ENCODE data around the gene SPNS3. TPM values are rescaled to one million over a fixed set of nuclear protein-coding genes. Genes with fewer than 3 reads are reported as not detected.

Gene SPNS3
- total and polyA plus RNA-seq, 2 donors (not counting 3 experiments of a cell fraction or from before 2014, with no cell fraction given) = 0.18 to 0.66 TPM

- no TSS peak for BruUV-seq (replicated peaks)
- CTCF ChIA-PET = no interaction called here
- POLR2A ChIA-PET = no interaction called here
Observed at GRCh38 chr17:4506175-4506813, 72.6 kb downstream of the SPNS3 start.

More at GRCh38 chr17:4506175-4506813, 72.6 kb downstream of the SPNS3 start:
- peaks cover 0 to 12% of the 10 kb centered on the region in 2 experiments for H3K36me3 ChIP-seq (ENCODE audit: control insufficient read depth in 2 of 2, extremely low read depth in 1 of 2, insufficient read depth in 2 of 2, low read length in 2 of 2)
- H3K27ac ChIP-seq (ENCODE audit: insufficient read depth, low read depth, low read length) = no peak overlapping the region
- FAIRE-seq = no peak
- H3K4me2 ChIP-seq (ENCODE audit: insufficient read depth, low read length) = no peak overlapping the region
- TF ChIP-seq EZH2 (IDR thresholded peaks at IDR 0.05; ENCODE audit: borderline replicate concordance, low read depth, low read length, severe bottlenecking) (no peak), FOS (IDR thresholded peaks at IDR 0.05; ENCODE audit: borderline replicate concordance, insufficient read depth, low read length) (no peak), GATA2 (IDR thresholded peaks at IDR 0.05; ENCODE audit: insufficient read depth, insufficient read length, low read depth, low read length) (no peak), POLR2AphosphoS5 (IDR thresholded peaks at IDR 0.05; ENCODE audit: insufficient read depth, low read depth, low read length) (no peak), MYC (IDR thresholded peaks at IDR 0.05; ENCODE audit: low read depth, low read length) (no peak), POLR2A (IDR thresholded peaks at IDR 0.05; ENCODE audit: low read depth, low read length) (no peak), JUN (IDR thresholded peaks at IDR 0.05; ENCODE audit: borderline replicate concordance, insufficient read depth, insufficient read length, low read depth) (no peak)
- TF ChIP-seq, protein P1, sequence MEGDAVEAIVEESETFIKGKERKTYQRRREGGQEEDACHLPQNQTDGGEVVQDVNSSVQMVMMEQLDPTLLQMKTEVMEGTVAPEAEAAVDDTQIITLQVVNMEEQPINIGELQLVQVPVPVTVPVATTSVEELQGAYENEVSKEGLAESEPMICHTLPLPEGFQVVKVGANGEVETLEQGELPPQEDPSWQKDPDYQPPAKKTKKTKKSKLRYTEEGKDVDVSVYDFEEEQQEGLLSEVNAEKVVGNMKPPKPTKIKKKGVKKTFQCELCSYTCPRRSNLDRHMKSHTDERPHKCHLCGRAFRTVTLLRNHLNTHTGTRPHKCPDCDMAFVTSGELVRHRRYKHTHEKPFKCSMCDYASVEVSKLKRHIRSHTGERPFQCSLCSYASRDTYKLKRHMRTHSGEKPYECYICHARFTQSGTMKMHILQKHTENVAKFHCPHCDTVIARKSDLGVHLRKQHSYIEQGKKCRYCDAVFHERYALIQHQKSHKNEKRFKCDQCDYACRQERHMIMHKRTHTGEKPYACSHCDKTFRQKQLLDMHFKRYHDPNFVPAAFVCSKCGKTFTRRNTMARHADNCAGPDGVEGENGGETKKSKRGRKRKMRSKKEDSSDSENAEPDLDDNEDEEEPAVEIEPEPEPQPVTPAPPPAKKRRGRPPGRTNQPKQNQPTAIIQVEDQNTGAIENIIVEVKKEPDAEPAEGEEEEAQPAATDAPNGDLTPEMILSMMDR (IDR thresholded peaks at IDR 0.05; ENCODE audit: extremely low read depth in 1 of 2, insufficient read depth in 1 of 2, low read depth in 1 of 2, low read length in 2 of 2) = no peak
- TF ChIP-seq, protein P2, sequence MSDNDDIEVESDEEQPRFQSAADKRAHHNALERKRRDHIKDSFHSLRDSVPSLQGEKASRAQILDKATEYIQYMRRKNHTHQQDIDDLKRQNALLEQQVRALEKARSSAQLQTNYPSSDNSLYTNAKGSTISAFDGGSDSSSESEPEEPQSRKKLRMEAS (IDR thresholded peaks at IDR 0.05; ENCODE audit: insufficient read depth, insufficient read length) = no peak
- H3K79me2 ChIP-seq (ENCODE audit: control insufficient read depth, insufficient read depth, low read length) = peaks cover 8% of the 10 kb centered on the region
- no peaks in the 10 kb centered on the region for H3K9me3 ChIP-seq (replicated peaks; ENCODE audit: control insufficient read depth, insufficient read depth, low read length)
- H3K27me3 ChIP-seq (ENCODE audit: control insufficient read depth in 2 of 2, insufficient read depth in 2 of 2, low read length in 2 of 2) = no peaks in the 10 kb centered on the region
- dilution Hi-C loops (cut with MboI; ENCODE audit: extremely low pct_ligation_motif_present, low sequenced_read_pairs) = no loop called here
- H4K20me1 ChIP-seq (replicated peaks; ENCODE audit: control insufficient read depth, extremely low read depth, insufficient read depth, low read length) = no peaks in the 10 kb centered on the region
- no peak for DNase-seq (ENCODE audit: low read depth, low spot score)
- no peak overlapping the region for H3K4me3 ChIP-seq (replicated peaks in 1 of 3; ENCODE audit: insufficient read depth in 1 of 3, low read depth in 1 of 3, low read length in 3 of 3)
- no peak overlapping the region for H3K9ac ChIP-seq (replicated peaks; ENCODE audit: extremely low read depth, insufficient read depth, low read length)
- no peak overlapping the region for H2AFZ ChIP-seq (ENCODE audit: low read depth, low read length)
- no peaks in the 10 kb centered on the region for H3K9me1 ChIP-seq (replicated peaks; ENCODE audit: control insufficient read depth, extremely low read depth, insufficient read depth, low read length)
- intact Hi-C loops (cut with micrococcal nuclease) = no loop called here
- H3K4me1 ChIP-seq (ENCODE audit: control insufficient read depth, extremely low read depth, insufficient read depth, low read length) = peaks cover 34% of the 10 kb centered on the region

Measured in endothelial cell of umbilical vein (primary cell).